HepG2 (cell line): Measurements from ENCODE around the gene NDUFS7. TPM values are rescaled to one million over a fixed set of nuclear protein-coding genes. Genes with fewer than 3 reads are reported as not detected.

Source experiments
- ADNP ChIP-seq: sonication (generic); formaldehyde crosslinking; IDR thresholded peaks from 2 replicates; pipeline ENCODE4 v1.4.0; 2020; ENCODE audit warnings: missing genetic modification reagents
- ARHGAP35 ChIP-seq: sonication (generic); formaldehyde crosslinking; IDR thresholded peaks from 2 replicates; pipeline ENCODE4 v1.9.0; 2022; ENCODE audit warnings: mild to moderate bottlenecking, inconsistent platforms, moderate library complexity, missing genetic modification reagents, borderline replicate concordance
- ARID2 ChIP-seq: sonication (generic); formaldehyde crosslinking; IDR thresholded peaks from 2 replicates; pipeline ENCODE4 v1.8.1; 2022; ENCODE audit warnings: mild to moderate bottlenecking, missing genetic modification reagents, borderline replicate concordance
- CREM ChIP-seq, 2 experiments: sonication (generic) in 1 of 2; formaldehyde crosslinking in 1 of 2; IDR thresholded peaks; 2 replicates each; pipeline versions ENCODE4 v1.4.0 to v1.6.1; 2016 to 2020; ENCODE audit warnings: antibody characterized with exemption in 1 of 2, mild to moderate bottlenecking in 1 of 2, missing genetic modification reagents in 1 of 2
- DNMT1 ChIP-seq: sonication (generic); formaldehyde crosslinking; IDR thresholded peaks from 2 replicates; pipeline ENCODE4 v1.5.1; 2020; ENCODE audit warnings: mild to moderate bottlenecking, missing genetic modification reagents
- IRF1 ChIP-seq: sonication (generic); formaldehyde crosslinking; IDR thresholded peaks from 2 replicates; pipeline ENCODE4 v1.4.0; 2020; ENCODE audit warnings: low read depth, mild to moderate bottlenecking, missing genetic modification reagents
- KDM5B ChIP-seq: sonication (generic); formaldehyde crosslinking; IDR thresholded peaks from 2 replicates; pipeline ENCODE4 v1.4.0; 2020; ENCODE audit warnings: missing genetic modification reagents, mild to moderate bottlenecking, borderline replicate concordance
- MEF2D ChIP-seq: sonication (generic); formaldehyde crosslinking; IDR thresholded peaks from 2 replicates; pipeline ENCODE4 v1.5.1; 2020; ENCODE audit warnings: mild to moderate bottlenecking, missing genetic modification reagents
- MTF1 ChIP-seq: sonication (generic); formaldehyde crosslinking; IDR thresholded peaks from 2 replicates; pipeline ENCODE4 v1.5.0; 2020; ENCODE audit warnings: missing genetic modification reagents
- NR2F2 ChIP-seq: IDR thresholded peaks from 2 replicates; pipeline ENCODE4 v1.6.1; 2012; ENCODE audit warnings: low read depth, inconsistent platforms, borderline replicate concordance
- RARG ChIP-seq: sonication (generic); formaldehyde crosslinking; IDR thresholded peaks from 2 replicates; pipeline ENCODE4 v1.4.0; 2020; ENCODE audit warnings: low read depth, mild to moderate bottlenecking, missing genetic modification reagents
- RXRA ChIP-seq: sonication (generic); formaldehyde crosslinking; IDR thresholded peaks from 2 replicates; pipeline ENCODE4 v1.5.1; 2020; ENCODE audit warnings: missing genetic modification reagents
- TBX3 ChIP-seq: fragments of 450-650 bp; IDR thresholded peaks from 2 replicates; pipeline ENCODE4 v1.6.1; 2017; ENCODE audit warnings: antibody characterized with exemption, mild to moderate bottlenecking, inconsistent platforms, borderline replicate concordance
- YY1 ChIP-seq: IDR thresholded peaks from 2 replicates; pipeline ENCODE4 v1.6.1; 2011; ENCODE audit warnings: low read length, low read depth, moderate library complexity, mild to moderate bottlenecking; ENCODE audit not compliant: insufficient read depth, insufficient replicate concordance
- ZNF30 ChIP-seq: sonication (generic); formaldehyde crosslinking; IDR thresholded peaks from 2 replicates; pipeline ENCODE4 v1.5.0; 2020; ENCODE audit warnings: mild to moderate bottlenecking, missing genetic modification reagents
- ZNF550 ChIP-seq: sonication (generic); formaldehyde crosslinking; IDR thresholded peaks from 2 replicates; pipeline ENCODE4 v1.4.0; 2020; ENCODE audit warnings: mild to moderate bottlenecking, missing genetic modification reagents, borderline replicate concordance
- ZNF605 ChIP-seq: sonication (generic); formaldehyde crosslinking; IDR thresholded peaks from 2 replicates; pipeline ENCODE4 v1.8.0; 2022; ENCODE audit warnings: mild to moderate bottlenecking, missing genetic modification reagents
- ZNF772 ChIP-seq: sonication (generic); formaldehyde crosslinking; IDR thresholded peaks from 2 replicates; pipeline ENCODE4 v1.5.0; 2020; ENCODE audit warnings: mild to moderate bottlenecking, missing genetic modification reagents
- polyA plus RNA-seq, 8 experiments: library from polyadenylated mRNA; depleted of rRNA in 3 of 8; stranded (reverse) in 7 of 8; unstranded in 1 of 8; fragments of >200 nt; fragmentation: Illumina TruSeq in 4 of 8; extraction: Trizol in 4 of 8; gene quantifications; 2 replicates each; pipeline versions ENCODE4 v1.2.1 to v1.2.3, GENCODE V29; 2011 to 2016; ENCODE audit warnings: low read depth in 4 of 8, missing spikeins in 1 of 8, mixed read lengths in 1 of 8; ENCODE audit not compliant: insufficient read depth in 1 of 8
- total RNA-seq, 5 experiments: library from RNA; depleted of rRNA; stranded (reverse); fragments of >200 nt; fragmentation: Illumina TruSeq; extraction: Trizol; gene quantifications; 2 replicates each; pipeline ENCODE4 v1.2.3, GENCODE V29; 2016; ENCODE audit warnings: low read depth in 1 of 5
- TF ChIP-seq, protein P1 (sequence below): sonication (generic); formaldehyde crosslinking; IDR thresholded peaks from 2 replicates; pipeline ENCODE4 v1.4.0; 2020; ENCODE audit warnings: mild to moderate bottlenecking, missing genetic modification reagents
- TF ChIP-seq, protein P2 (sequence below): sonication (generic); formaldehyde crosslinking; IDR thresholded peaks from 2 replicates; pipeline ENCODE4 v1.8.1; 2023; ENCODE audit warnings: mild to moderate bottlenecking, missing genetic modification reagents

The NDUFS7 gene
- total and polyA plus RNA-seq, 2 of the 13 experiments (the other 11 are each of a cell fraction or from before 2014, with no cell fraction given) = 34.3 to 66.9 TPM

DNA sequence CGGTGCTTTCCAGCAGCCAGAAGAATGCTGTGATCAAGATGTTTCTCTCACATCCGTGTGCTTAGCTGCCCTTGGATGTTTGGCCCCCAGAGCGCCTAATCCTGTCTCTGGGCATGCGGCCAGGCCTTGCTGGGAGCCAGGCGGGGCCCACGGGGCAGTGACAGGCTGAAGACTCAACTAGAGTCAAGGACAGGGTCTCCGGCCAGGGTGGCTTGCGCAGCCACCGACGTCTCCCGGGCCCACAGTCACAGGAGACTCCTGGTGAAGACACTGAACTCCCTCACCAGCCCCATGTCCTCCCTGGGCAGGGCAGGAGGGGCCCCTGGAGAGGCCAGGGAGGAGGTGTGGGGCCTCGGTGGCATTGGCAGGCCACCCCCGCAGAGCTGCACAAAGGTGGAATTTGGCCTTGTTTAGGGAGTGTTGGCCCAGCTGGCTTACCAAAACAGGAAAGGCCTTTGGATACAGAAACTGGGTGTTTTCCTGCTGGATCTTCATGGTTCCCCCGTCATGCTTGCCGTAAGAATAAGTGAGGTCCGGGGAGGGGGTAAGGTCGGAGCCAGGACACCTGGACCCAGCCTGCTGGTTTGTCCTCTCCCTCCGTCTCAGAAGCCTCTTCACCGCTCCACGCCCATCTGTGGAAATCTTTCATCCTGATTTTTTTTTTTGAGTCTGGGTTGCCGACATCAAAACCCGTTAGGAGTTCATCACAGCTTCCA is 10.0 kb upstream of the NDUFS7 start (continued):
- TF ChIP-seq, protein P1, sequence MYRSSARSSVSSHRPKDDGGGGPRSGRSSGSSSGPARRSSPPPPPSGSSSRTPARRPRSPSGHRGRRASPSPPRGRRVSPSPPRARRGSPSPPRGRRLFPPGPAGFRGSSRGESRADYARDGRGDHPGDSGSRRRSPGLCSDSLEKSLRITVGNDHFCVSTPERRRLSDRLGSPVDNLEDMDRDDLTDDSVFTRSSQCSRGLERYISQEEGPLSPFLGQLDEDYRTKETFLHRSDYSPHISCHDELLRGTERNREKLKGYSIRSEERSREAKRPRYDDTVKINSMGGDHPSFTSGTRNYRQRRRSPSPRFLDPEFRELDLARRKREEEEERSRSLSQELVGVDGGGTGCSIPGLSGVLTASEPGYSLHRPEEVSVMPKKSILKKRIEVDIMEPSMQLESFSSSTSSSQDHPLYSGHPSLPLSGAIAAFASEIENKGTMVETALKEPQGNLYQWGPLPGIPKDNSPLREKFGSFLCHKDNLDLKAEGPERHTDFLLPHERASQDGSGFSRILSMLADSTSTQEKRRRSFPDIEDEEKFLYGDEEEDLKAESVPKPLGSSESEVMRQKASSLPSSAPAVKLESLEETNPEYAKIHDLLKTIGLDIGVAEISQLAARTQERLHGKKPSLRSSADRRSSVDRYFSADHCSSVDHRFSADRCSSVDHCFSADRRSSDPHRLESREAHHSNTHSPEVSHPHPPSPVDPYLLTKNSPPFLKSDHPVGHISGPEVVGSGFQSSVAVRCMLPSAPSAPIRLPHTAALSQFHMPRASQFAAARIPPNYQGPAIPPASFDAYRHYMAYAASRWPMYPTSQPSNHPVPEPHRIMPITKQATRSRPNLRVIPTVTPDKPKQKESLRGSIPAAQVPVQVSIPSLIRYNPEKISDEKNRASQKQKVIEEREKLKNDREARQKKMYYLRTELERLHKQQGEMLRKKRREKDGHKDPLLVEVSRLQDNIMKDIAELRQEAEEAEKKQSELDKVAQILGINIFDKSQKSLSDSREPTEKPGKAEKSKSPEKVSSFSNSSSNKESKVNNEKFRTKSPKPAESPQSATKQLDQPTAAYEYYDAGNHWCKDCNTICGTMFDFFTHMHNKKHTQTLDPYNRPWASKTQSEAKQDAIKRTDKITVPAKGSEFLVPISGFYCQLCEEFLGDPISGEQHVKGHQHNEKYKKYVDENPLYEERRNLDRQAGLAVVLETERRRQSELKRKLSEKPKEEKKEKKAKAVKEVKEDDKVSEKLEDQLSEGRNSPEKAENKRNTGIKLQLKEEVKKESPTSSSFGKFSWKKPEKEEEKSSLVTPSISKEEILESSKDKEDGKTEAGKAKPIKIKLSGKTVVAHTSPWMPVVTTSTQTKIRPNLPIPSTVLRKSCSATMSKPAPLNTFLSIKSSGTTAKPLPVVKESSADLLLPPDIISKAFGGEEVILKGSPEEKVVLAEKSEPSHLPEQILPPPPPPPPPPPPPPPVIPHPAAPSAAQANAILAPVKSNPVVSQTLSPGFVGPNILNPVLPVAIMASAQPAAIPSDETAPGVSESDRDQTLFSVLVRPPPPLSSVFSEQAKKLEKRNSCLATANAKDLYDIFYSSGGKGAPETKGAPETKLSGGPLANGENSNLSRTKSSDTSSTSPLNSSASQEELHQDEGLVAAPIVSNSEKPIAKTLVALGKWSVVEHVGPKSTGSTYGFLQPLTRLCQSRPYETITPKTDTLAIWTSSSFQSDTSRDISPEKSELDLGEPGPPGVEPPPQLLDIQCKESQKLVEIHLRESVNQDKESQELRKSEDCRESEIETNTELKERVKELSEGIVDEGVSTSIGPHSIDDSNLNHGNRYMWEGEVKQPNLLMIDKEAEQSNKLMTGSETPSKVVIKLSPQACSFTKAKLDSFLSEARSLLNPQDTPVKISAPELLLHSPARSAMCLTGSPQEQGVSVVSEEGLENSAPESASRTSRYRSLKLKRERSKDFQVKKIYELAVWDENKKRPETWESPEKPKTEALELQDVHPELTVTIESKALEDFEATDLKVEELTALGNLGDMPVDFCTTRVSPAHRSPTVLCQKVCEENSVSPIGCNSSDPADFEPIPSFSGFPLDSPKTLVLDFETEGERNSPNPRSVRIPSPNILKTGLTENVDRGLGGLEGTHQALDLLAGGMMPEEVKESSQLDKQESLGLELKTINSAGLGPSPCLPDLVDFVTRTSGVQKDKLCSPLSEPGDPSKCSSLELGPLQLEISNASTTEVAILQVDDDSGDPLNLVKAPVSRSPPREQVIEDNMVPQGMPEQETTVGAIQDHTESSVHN (CRISPR knock-in tag) = no peak
- TF ChIP-seq YY1 = peak; percentile 40
- TF ChIP-seq MEF2D (CRISPR knock-in tag) = 0 out of 2 replicates have a peak, but pooled peaks have one; percentile 20
- TF ChIP-seq RXRA (CRISPR knock-in tag) = peak; percentile 94
- no peak for TF ChIP-seq ZNF550 (CRISPR knock-in tag)
- no peak for TF ChIP-seq ARID2
- TF ChIP-seq ZNF605 (CRISPR knock-in tag) = 0 out of 2 replicates have a peak, but pooled peaks have one; percentile 53
- 0 out of 2 replicates have a peak, but pooled peaks have one; percentile 18 for TF ChIP-seq NR2F2
- TF ChIP-seq ZNF772 (CRISPR knock-in tag) = peak; percentile 91
- TF ChIP-seq DNMT1 = no peak
- peak; percentile 87 for TF ChIP-seq KDM5B
- 0 out of 2 replicates have a peak, but pooled peaks have one; percentile 6 for TF ChIP-seq TBX3
- TF ChIP-seq, protein P2, sequence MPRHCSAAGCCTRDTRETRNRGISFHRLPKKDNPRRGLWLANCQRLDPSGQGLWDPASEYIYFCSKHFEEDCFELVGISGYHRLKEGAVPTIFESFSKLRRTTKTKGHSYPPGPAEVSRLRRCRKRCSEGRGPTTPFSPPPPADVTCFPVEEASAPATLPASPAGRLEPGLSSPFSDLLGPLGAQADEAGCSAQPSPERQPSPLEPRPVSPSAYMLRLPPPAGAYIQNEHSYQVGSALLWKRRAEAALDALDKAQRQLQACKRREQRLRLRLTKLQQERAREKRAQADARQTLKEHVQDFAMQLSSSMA (CRISPR knock-in tag) = peak; percentile 73; the same call in 1 of the 2 replicates
- no peak for TF ChIP-seq RARG
- TF ChIP-seq CREM (IDR thresholded peaks at IDR 0.05) = peak; percentile 59; the same call in 1 of the 2 replicates
- no peak for TF ChIP-seq CREM (CRISPR knock-in tag; IDR thresholded peaks at IDR 0.05)
- no peak; the same call in 1 of the 2 replicates for TF ChIP-seq IRF1 (CRISPR knock-in tag)
- TF ChIP-seq MTF1 = 0 out of 2 replicates have a peak, but pooled peaks have one; percentile 22
- no peak for TF ChIP-seq ZNF30
- TF ChIP-seq ARHGAP35 (CRISPR knock-in tag) = no peak; the same call in 1 of the 2 replicates
- TF ChIP-seq ADNP (CRISPR knock-in tag) = no peak
